ENCODE results near the gene RPRD1B.

RPRD1B gene

DNA sequence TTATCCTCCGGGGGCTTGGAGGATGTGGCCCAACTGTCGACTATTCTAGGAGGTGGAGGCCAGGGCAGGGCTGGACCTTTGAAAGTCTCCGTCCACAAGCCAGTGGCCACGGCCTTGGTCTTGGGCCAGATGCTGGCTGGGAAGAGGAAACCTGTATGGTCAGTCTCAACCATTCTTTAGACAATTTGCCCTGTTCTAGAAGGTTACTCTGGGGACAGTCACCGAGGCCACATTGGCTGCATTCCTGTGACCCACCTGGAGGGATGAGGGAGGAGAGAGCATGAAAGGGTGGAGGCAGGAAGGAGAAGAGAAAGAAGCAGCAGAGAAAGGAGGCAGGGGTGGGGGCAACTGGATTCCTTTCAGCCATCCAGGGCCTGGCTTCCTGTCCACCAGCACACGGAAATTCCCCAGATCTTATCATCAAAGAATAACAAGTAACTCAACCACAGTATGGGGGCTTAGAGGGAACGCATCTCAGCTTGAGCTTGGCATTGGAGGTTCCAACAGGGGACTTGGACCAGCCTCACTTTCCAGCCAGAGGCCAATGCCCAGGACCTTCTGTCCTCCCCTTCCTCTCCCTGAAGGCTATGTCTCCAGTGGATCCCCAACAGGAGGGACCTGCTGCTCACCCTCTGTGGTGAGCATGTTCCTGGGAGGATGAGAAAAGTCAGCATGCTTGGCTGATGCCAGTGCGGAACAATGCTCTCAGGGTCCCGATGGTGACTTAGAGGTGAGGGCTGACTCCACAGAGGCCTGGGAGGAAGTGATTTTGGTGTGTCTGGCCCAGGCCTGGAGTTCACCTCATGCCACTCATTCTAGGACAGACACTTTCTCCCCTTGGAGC, 101.1 kb downstream of the RPRD1B start:
- no peak for TF ChIP-seq CTCF (IDR thresholded peaks at IDR 0.05; ENCODE audit: control insufficient read depth, extremely low read depth, insufficient read depth)
- no peak overlapping the region for H3K4me3 ChIP-seq (ENCODE audit: low read depth, low read length)
- DNase-seq (ENCODE audit: low read depth) = no peak

- H3K4me3 ChIP-seq (ENCODE audit: low read depth, low read length) = no peak overlapping the region
- no peak for TF ChIP-seq CTCF (IDR thresholded peaks at IDR 0.05; ENCODE audit: control insufficient read depth, extremely low read depth, insufficient read depth)
- DNase-seq (ENCODE audit: low read depth) = no peak
Observed at GRCh38 chr20:38135271-38135650, 101.7 kb downstream of the RPRD1B start.

DNA sequence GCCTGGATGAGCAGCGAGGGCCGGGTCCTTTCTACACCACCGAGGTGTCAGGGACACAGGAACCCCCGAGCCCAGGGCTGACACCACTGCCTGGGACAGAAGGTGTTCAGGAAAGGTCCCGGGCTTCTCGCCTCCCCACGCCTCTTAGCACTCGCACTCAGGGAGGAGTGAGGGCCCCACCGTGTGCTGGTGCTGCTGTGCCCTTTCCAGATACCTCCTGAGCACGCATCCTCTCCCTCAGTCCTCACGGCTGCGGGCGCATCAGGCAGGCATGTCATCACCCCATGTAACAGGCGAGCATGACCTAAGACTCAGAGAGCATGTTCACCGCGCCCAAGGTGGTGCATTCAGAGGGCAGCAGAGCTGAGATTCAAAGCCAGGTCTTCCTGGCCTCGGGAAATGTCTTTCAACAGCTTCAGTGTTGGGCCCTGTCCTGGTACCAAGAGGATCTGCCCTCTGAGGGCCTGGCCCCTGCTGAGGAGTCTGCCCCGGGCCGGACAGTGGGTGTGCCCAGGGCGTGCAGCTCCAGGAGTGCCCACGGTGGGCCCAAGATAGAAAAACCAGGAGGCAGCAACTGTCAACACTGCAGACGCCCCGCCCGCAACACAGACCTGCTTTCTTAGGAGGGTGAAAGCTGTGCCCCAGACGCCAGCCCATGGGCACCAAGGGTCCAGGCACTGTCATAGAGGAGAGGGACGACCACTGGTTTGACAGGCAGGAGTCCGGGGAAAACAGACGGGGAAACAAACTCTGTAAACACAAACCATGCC, 102.3 kb downstream of the RPRD1B start:
- H3K4me3 ChIP-seq (ENCODE audit: low read depth, low read length) = no peak overlapping the region
- no peak for DNase-seq (ENCODE audit: low read depth)
- TF ChIP-seq CTCF (IDR thresholded peaks at IDR 0.05; ENCODE audit: control insufficient read depth, extremely low read depth, insufficient read depth) = no peak

DNA sequence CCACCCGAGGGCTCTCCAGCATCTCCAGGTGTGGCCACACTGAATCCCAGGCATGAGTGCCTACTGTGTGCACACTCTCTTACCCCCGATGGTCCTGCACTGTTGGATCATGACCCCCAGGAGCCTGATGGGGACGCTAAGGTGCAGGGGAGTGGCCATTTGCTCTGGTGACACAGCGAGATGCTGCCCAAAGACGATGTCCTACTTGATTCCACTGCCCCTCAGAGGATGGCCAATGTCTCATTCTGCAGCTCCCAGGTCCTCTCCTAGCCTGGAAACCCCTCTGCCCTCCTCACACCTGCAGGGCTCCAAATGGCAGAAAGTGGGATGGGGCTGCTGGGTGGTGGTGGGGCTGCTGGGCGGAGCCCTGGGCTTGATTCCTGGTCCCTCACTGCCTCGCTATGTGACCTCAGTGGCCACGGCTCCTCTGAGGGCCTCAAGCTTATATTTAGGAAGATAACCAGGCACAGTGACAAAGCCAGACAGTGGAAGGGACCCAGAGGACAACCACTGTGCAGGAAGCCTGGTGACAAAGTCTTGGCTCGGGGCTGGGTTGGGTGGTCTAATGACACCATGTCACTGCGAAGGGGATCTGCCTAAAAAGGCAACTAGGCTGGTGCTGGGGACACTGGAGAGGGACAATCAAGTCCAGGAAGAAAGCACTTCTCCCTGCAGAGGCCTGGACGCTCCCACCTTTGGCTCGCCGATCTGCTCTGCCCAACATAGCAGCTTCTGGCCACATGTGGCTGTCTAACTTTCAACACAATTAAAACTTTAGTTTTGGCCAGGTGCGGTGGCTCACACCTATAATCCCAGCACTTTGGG, 103.1 kb downstream of the RPRD1B start:
- TF ChIP-seq CTCF (IDR thresholded peaks at IDR 0.05; ENCODE audit: control insufficient read depth, extremely low read depth, insufficient read depth) = no peak
- no peak overlapping the region for H3K4me3 ChIP-seq (ENCODE audit: low read depth, low read length)
- no peak for DNase-seq (ENCODE audit: low read depth)

DNA sequence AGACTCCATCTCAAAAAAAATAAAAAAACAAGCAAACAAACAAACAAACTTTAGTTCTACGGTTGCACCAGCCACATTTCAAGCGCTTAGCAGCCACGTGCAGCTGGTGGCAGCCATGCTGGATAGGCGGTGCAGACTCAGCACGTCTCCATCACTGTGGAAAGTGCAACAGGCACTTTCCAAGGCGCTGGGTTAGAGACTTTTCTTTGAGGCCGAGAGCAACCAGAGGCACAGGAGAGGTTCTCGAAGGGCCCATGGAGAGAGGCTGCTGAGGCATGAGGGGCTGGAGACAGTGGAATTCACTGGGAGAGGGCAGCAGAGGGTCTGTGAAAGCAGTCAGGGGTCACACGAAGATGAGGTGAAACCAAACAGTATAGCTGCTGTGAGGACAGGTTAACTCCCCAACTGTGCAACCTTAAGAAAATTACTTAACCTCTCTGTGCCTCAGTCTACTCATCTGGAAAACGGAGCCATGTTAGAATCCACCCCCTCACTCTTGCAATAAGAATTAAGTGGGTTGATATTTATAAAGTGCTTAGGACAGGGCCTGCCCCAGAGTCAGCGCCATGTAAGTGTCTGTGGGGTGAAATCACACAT, 104.0 kb downstream of the RPRD1B start:
- TF ChIP-seq CTCF (IDR thresholded peaks at IDR 0.05; ENCODE audit: control insufficient read depth, extremely low read depth, insufficient read depth) = no peak
- H3K4me3 ChIP-seq (ENCODE audit: low read depth, low read length) = no peak overlapping the region
- DNase-seq (ENCODE audit: low read depth) = no peak

DNA sequence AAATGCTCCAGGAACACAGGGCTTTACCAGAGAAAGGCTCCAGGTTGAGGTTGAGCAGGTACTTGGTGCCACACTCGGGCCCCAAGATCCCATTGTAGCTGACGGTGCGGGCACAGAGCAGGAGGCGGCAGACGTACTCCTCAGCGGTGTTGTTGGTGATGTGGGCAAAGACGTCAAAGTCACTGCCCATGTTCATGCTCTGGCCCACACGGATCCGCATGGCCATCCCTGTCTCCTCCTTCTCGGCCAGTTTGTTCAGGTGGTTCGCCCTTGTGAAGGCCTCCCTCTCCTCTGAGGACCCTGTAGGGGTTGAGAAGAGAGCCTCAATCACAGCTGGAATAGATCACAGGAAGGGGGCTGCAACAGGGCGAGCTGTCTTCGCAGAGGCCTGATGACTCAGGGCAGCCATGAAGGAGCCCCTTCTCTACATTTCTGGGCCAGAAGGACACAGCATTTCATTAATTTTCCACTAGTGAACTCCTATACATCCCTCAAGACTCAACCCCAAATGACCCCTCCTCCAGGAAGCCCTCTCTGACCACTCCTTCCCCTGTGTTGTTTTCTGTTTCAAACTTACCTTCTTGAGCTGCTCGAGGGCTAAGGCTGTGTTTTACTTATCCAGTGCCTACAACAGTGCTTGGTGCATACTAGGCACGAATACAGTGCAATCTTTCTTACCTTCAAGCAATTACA, 104.7 kb downstream of the RPRD1B start:
- DNase-seq (ENCODE audit: low read depth) = no peak
- H3K4me3 ChIP-seq (ENCODE audit: low read depth, low read length) = no peak overlapping the region
- no peak for TF ChIP-seq CTCF (IDR thresholded peaks at IDR 0.05; ENCODE audit: control insufficient read depth, extremely low read depth, insufficient read depth)

Measured in LNCaP clone FGC (cell line).